ENCODE measurements around the gene TCEAL5.

- no peak for TF ChIP-seq CTCF (IDR thresholded peaks at IDR 0.05)
- no peak for TF ChIP-seq POLR2A (IDR thresholded peaks at IDR 0.05)
These were observed 41.7 kb downstream of the TCEAL5 start for GRCh38 chrX:103234869-103235268.
